NCI-H526 treated with DMSO at 0.1 percent for 48 hours (cell line): ENCODE measurements around the gene LMO3.

Experiments used
- DNase-seq: peaks from one replicate; lab custom pipeline; 2025; lab: John Stamatoyannopoulos, UW

Gene LMO3

GRCh38 chr12:16600525-16600924 is 5.4 kb downstream of the LMO3 start:
- DNase-seq = no peak

DNA sequence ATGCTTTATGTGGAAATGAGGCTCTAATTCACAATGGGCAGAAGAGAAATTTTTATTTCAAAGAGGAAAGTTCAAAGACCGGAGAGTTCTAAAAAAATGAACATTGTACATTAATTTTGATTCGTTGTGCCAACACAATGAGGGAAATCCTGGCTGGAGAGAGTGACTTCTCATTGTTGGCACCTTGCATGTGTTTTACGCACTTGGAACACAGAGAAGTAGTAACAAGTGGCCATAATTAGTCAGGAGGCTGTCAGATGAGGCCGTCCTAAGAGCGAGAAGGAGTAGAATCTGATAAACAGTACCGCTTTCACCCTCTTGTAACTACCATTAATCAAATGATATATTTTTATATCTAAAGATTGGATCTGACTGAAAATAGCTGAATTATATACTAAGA is 6.9 kb downstream of the LMO3 start:
- no peak for DNase-seq

- no peak for DNase-seq
Measured at GRCh38 chr12:16594797-16595196, 11.2 kb downstream of the LMO3 start.

- DNase-seq = no peak
Measured at GRCh38 chr12:16593546-16593945, 12.4 kb downstream of the LMO3 start.

- DNase-seq = no peak
Measured at GRCh38 chr12:16590645-16591044, 15.3 kb downstream of the LMO3 start.

DNA sequence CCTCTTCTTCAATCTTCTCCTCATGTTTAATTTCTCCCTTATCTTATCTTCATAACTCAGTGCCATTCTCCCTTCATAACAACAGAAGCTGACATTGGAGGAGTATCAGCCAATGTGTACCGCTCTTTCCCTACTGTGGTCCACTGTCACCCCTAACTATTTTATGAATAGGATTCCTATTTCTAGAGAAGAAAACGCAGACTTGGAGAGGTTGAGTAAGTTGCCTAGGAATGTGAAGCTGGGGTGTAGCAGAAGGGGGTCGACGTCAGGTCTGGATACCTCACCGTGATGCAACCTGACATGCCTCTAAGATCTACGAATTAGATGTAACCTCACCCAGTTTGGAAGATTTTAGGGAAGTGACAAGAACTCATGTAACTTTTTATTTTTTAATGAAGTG is 17.1 kb downstream of the LMO3 start:
- DNase-seq = no peak

GRCh38 chr12:16587514-16587913 is 18.4 kb downstream of the LMO3 start:
- DNase-seq = no peak

GRCh38 chr12:16587110-16587453 is 18.9 kb downstream of the LMO3 start:
- no peak for DNase-seq

GRCh38 chr12:16586350-16587109 is 19.4 kb downstream of the LMO3 start:
- no peak for DNase-seq

- no peak for DNase-seq
Measured at GRCh38 chr12:16585781-16586180, 20.2 kb downstream of the LMO3 start.

GRCh38 chr12:16583969-16584745 is 21.8 kb downstream of the LMO3 start:
- DNase-seq = no peak

- DNase-seq = no peak
Measured at GRCh38 chr12:16581416-16581815, 24.5 kb downstream of the LMO3 start.

- DNase-seq = no peak
Measured at GRCh38 chr12:16579041-16579440, 26.9 kb downstream of the LMO3 start.

DNA sequence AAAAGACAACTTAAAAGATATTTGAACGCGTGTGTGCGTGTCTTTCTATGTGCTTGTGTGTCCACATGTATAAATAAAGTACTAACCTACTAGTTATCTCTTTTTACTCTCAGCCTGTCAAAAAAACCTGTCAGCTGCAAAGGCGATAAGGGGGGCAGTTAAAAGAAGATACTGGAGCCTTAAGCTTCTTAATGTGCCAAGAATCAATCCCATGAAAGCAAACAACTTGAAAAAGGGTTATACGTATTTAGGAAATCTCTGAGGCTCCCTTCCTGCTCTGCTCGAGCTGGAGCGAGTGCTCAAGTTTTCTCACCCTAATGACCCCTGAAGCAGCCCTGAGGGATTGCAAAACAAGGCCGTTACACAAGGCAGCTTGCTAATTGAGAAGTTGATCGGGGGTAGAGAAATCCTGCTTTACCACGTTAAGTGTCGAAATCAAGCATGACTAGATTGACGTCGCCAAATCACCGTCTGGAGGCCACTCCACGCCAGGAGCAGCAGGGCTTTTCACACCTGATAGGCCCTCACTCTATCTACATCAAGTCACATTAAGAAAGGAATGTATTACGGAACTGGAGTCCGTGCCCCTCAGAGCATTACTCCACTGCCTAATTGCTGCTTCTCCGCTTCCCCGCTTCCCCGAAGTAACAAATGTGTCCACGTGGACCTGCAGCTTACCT is 32.4 kb downstream of the LMO3 start:
- no peak for DNase-seq

- DNase-seq = no peak
Measured at GRCh38 chr12:16568873-16569272, 37.1 kb downstream of the LMO3 start.

DNA sequence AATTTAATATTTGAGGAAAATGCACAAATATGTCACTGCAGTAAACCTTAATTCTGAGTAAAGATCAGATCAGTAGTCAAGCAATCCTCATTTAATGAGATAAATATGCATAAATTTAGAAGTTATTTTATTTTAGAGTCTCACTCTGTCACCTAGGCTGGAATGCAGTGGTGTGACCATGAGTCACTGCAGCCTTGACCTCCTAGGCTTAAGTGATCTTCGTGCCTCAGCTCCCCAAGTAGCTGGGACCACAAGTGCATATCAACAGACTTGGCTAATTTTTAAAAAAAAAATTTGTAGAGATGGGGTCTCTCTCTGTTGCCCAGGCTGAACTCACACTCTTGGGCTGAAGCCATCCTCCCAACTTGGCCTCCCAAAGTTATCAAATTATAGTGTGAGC is 41.3 kb downstream of the LMO3 start:
- DNase-seq = no peak

DNA sequence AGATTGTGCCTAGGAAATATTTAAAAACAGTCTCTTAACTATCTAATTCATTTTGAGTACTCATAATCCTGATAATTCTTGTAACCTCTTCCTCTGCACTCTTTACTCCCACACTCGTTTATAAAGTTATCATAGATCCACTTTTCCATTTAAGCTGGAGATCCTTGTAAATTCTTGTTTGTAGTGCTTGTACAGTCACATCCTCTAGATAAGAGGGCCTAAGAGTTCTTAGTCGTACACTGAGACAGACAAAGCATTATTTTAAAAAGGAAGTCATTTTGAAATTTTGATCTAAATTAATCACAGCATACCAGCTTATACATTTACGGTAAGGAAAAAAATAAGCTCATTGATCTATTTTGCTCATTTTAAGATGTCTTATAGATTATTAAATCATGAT is 42.5 kb downstream of the LMO3 start:
- DNase-seq = no peak

GRCh38 chr12:16562921-16563320 is 43.0 kb downstream of the LMO3 start:
- no peak for DNase-seq

DNA sequence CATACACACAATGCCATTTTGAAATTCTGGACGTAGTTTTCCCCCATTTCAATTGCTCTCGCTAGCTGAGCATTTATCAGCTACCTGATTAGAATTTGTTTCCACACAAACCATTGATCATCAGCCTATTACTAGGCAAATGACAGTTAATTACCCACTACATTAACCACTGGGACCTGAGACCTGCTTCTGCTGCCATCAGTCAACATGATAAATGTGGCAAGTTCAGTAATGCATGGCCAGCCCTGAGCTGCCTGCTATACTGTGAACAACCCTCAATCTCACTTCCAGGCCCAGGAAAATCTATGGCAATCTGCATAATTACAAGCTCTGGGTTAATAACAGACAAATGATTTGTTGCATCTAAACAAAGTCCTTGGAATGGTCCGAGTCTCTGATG is 43.5 kb downstream of the LMO3 start:
- DNase-seq = no peak

DNA sequence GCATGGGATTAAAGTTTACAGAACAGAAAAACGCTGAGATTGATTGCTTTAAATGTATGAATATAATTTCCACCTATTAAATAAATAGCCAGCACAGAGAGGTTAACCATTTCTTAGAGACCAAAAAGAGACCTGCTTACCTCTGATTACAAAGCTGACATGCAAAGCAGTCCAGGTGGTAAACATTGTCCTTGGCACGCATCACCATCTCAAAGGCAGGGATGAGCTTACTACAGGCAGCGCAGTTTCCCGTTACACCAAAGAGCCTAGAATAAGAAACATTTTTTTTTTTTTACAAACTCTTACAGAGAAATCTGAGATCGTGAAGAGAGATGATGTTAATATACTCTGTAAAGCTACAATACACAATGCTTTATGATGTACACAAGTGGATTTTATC is 45.7 kb downstream of the LMO3 start:
- peak; percentile 48 for DNase-seq

GRCh38 chr12:16555630-16556029 is 50.3 kb downstream of the LMO3 start:
- DNase-seq = no peak

DNA sequence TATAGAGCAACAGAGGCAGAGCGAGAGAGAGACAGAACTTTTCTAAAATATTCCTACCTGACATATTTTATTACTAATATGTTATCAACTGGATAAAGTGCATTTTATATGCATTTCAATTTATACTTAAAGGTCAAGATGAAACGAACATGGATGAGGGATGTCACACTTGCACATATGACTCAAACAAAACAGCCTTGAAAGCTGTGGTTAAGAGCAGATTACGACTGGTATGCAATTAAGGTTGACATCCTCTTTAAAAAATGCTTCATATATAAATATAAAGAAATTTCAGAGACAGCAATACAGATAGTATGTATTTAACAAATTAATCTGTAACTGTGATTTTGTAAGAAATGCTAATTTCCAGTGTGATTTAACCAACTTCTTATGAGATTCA is 52.5 kb downstream of the LMO3 start:
- no peak for DNase-seq

- DNase-seq = peak; percentile 2
Measured at GRCh38 chr12:16552301-16552700, 53.7 kb downstream of the LMO3 start.
